Endometrial microvascular endothelial cells (primary cell): ENCODE measurements around the gene TMEM121. TPM values are rescaled to one million over a fixed set of nuclear protein-coding genes. Genes with fewer than 3 reads are reported as not detected.

Experiments
- in situ Hi-C: cut with HindIII; loops from 2 replicates; pipeline ENCODE4 v1.10.0; 2017; ENCODE audit warnings: low sequenced_read_pairs, low pct_unique_long_range_greater_than_20kb; ENCODE audit errors: inconsistent ontology term
- total RNA-seq: library from RNA; depleted of rRNA; stranded (reverse); fragments of >200 nt; gene quantifications from one replicate; pipeline ENCODE4 v1.2.3, GENCODE V29; 2015; ENCODE audit errors: inconsistent ontology term

The TMEM121 gene
- total RNA-seq, 1 donor from 2014 or later, result 2.9 TPM

- in situ Hi-C loops, result no loop called here
Measured at GRCh38 chr14:105517096-105517495, 9.3 kb upstream of the TMEM121 start.

- in situ Hi-C loops, result no loop called here
Measured at GRCh38 chr14:105519946-105520698, 6.3 kb upstream of the TMEM121 start.

- in situ Hi-C loops, result no loop called here
Measured at GRCh38 chr14:105525326-105525725, 1.1 kb upstream of the TMEM121 start.

GRCh38 chr14:105526776-105527380, 495 bp downstream of the TMEM121 start:
- in situ Hi-C loops, result no loop called here

- in situ Hi-C loops, result no loop called here
Measured at GRCh38 chr14:105527381-105527825, 1.0 kb downstream of the TMEM121 start.

- in situ Hi-C loops, result no loop called here
Measured at GRCh38 chr14:105527826-105528585, 1.6 kb downstream of the TMEM121 start.

- in situ Hi-C loops, result no loop called here
Measured at GRCh38 chr14:105528586-105529318, 2.4 kb downstream of the TMEM121 start.

GRCh38 chr14:105529319-105529568, 2.9 kb downstream of the TMEM121 start:
- in situ Hi-C loops, result no loop called here

GRCh38 chr14:105529569-105530284, 3.3 kb downstream of the TMEM121 start:
- in situ Hi-C loops, result no loop called here

GRCh38 chr14:105530285-105531087, 4.1 kb downstream of the TMEM121 start:
- in situ Hi-C loops, result no loop called here

- in situ Hi-C loops, result no loop called here
Measured at GRCh38 chr14:105531088-105531893, 4.9 kb downstream of the TMEM121 start.

- in situ Hi-C loops, result no loop called here
Measured at GRCh38 chr14:105531894-105532623, 5.7 kb downstream of the TMEM121 start.

- in situ Hi-C loops, result no loop called here
Measured at GRCh38 chr14:105532735-105533141, 6.4 kb downstream of the TMEM121 start.

- in situ Hi-C loops, result no loop called here
Measured at GRCh38 chr14:105533391-105533790, 7.0 kb downstream of the TMEM121 start.

- in situ Hi-C loops, result no loop called here
Measured at GRCh38 chr14:105533811-105534498, 7.6 kb downstream of the TMEM121 start.

GRCh38 chr14:105534586-105534985, 8.2 kb downstream of the TMEM121 start:
- in situ Hi-C loops, result no loop called here
